GM12878 (cell line): ENCODE measurements around the gene ELAVL4. TPM values are rescaled to one million over a fixed set of nuclear protein-coding genes. Genes with fewer than 3 reads are reported as not detected.

Experiments used
- ATAC-seq: fragments of 200-7000 bp; cut with Tn5 transposase; 3 replicates; pipeline ENCODE4 v1.9.1; 2020; ENCODE audit warnings: mild to moderate bottlenecking, moderate library complexity
- BruUV-seq: library from RNA; stranded (reverse); fragments of 400-500 nt; replicated peaks from 2 replicates; lab custom pipeline; 2021; lab: Mats Ljungman, UMichigan
- CTCF ChIA-PET: fragments of 300-600 bp; sonication (Branson Sonifier 250); formaldehyde crosslinking; extraction: SDS; loops from one replicate; lab custom pipeline; 2021; ENCODE audit warnings: inconsistent platforms; lab: Yijun Ruan, JAX
- POLR2A ChIA-PET: fragments of 350-600 bp; formaldehyde crosslinking; extraction: SDS; loops from one replicate; lab custom pipeline; 2021; ENCODE audit warnings: inconsistent platforms; lab: Charles Lee
- RAD21 ChIA-PET: fragments of 300-600 bp; sonication (Branson Sonifier 250); formaldehyde crosslinking; loops from one replicate; lab custom pipeline; 2023; ENCODE audit warnings: antibody characterized with exemption; ENCODE audit not compliant: unreplicated experiment; lab: Charles Lee
- SMC1A ChIA-PET: fragments of 300-600 bp; sonication (Branson Sonifier 250); formaldehyde crosslinking; loops from one replicate; lab custom pipeline; 2023; ENCODE audit not compliant: unreplicated experiment, uncharacterized antibody; lab: Charles Lee
- DNase-seq: peaks from one replicate; pipeline ENCODE4 v3.0.0-alpha.2; 2011; ENCODE audit warnings: low read depth, low spot score
- FAIRE-seq: peaks from 3 replicates; lab custom pipeline; 2011; peaks lifted over from hg19 to GRCh38; lab: Jason Lieb, UNC
- H2AFZ ChIP-seq: 2 replicates; pipeline ENCODE4 v1.6.0; 2011; ENCODE audit warnings: low read depth, low read length, control low read depth; ENCODE audit not compliant: control insufficient read depth
- H3K27ac ChIP-seq: 2 replicates; pipeline ENCODE4 v1.5.1; 2011; ENCODE audit warnings: control low read depth; ENCODE audit not compliant: control insufficient read depth, insufficient read depth
- H3K27me3 ChIP-seq, 2 experiments: replicated peaks in 1 of 2; 2 replicates each; pipeline versions ENCODE4 v1.6.0 to v1.6.1; 2011; ENCODE audit warnings: low read length in 1 of 2; ENCODE audit not compliant: control insufficient read depth in 2 of 2, insufficient read depth in 2 of 2
- H3K36me3 ChIP-seq, 2 experiments: 2 replicates each; pipeline ENCODE4 v1.5.1; 2011; ENCODE audit warnings: low read length in 1 of 2; ENCODE audit not compliant: control insufficient read depth in 2 of 2, insufficient read depth in 2 of 2
- H3K4me1 ChIP-seq: 2 replicates; pipeline ENCODE4 v1.6.1; 2011; ENCODE audit warnings: mild to moderate bottlenecking, low read length, moderate library complexity, mixed read lengths; ENCODE audit not compliant: control insufficient read depth, insufficient read depth
- H3K4me2 ChIP-seq: 2 replicates; pipeline ENCODE4 v1.6.0; 2011; ENCODE audit warnings: control low read depth; ENCODE audit not compliant: control insufficient read depth, insufficient read depth
- H3K4me3 ChIP-seq: fragments of 200-600 bp; sonication (generic); 2 replicates; pipeline ENCODE4 v1.5.1; 2016
- H3K79me2 ChIP-seq: 2 replicates; pipeline ENCODE4 v1.6.0; 2011; ENCODE audit warnings: low read length; ENCODE audit not compliant: control insufficient read depth, insufficient read depth
- H3K9ac ChIP-seq: 2 replicates; pipeline ENCODE4 v1.8.0; 2011; ENCODE audit warnings: low read length, control low read depth, mixed read lengths; ENCODE audit not compliant: control insufficient read depth, insufficient read depth
- H3K9me3 ChIP-seq: replicated peaks from 3 replicates; pipeline ENCODE4 v1.5.1; 2011; ENCODE audit warnings: mild to moderate bottlenecking, low read length; ENCODE audit not compliant: control insufficient read depth, insufficient read depth
- H4K20me1 ChIP-seq: 2 replicates; pipeline ENCODE4 v1.6.0; 2011; ENCODE audit not compliant: control insufficient read depth, insufficient read depth
- BCL11A ChIP-seq: IDR thresholded peaks from 2 replicates; pipeline ENCODE4 v1.6.1; 2011; ENCODE audit warnings: low read depth, low read length
- BRCA1 ChIP-seq: IDR thresholded peaks from 2 replicates; pipeline ENCODE4 v1.6.1; 2011; ENCODE audit warnings: low read depth, low read length, improper control_type of control experiment
- HDAC2 ChIP-seq: fragments of 200-600 bp; sonication (generic); IDR thresholded peaks from 2 replicates; pipeline ENCODE4 v1.6.1; 2017
- IRF4 ChIP-seq: IDR thresholded peaks from 2 replicates; pipeline ENCODE4 v1.6.1; 2011; ENCODE audit warnings: low read depth, low read length
- MXI1 ChIP-seq: fragments of 150-350 bp; IDR thresholded peaks from 2 replicates; pipeline ENCODE4 v1.6.1; 2011; ENCODE audit warnings: low read depth, mild to moderate bottlenecking, inconsistent platforms, low read length, improper control_type of control experiment
- NFXL1 ChIP-seq: fragments of 450-650 bp; IDR thresholded peaks from 2 replicates; pipeline ENCODE4 v1.6.1; 2017; ENCODE audit warnings: antibody characterized with exemption, mild to moderate bottlenecking, borderline replicate concordance
- SIX5 ChIP-seq: IDR thresholded peaks from 2 replicates; pipeline ENCODE4 v1.6.1; 2011; ENCODE audit warnings: mild to moderate bottlenecking, low read depth, low read length, moderate library complexity; ENCODE audit not compliant: severe bottlenecking
- SREBF1 ChIP-seq: IDR thresholded peaks from 2 replicates; pipeline ENCODE4 v1.6.1; 2012; ENCODE audit warnings: mild to moderate bottlenecking, low read length
- STAT3 ChIP-seq: IDR thresholded peaks from 2 replicates; pipeline ENCODE4 v1.6.1; 2011; ENCODE audit warnings: low read depth, low read length, improper control_type of control experiment
- ZNF207 ChIP-seq: fragments of 450-650 bp; IDR thresholded peaks from 2 replicates; pipeline ENCODE4 v1.6.1; 2014; ENCODE audit warnings: antibody characterized with exemption, mild to moderate bottlenecking, borderline replicate concordance
- WGBS: methylation state at CpG from one replicate; pipeline ENCODE4 v1.1.6; 2016; ENCODE audit warnings: low lambda C conversion rate; ENCODE audit not compliant: insufficient replicate concordance, insufficient coverage; ENCODE audit errors: missing lambda C conversion rate; 5-methylcytosine and 5-hydroxymethylcytosine counted together
- in situ Hi-C: fragments of 300-500 bp; cut with MboI; formaldehyde crosslinking; loops from 9 replicates; pipeline ENCODE4 v1.14.3; 2018; ENCODE audit warnings: mixed read lengths
- intact Hi-C: fragments of 100-400 bp; cut with micrococcal nuclease; formaldehyde crosslinking; loops from one replicate; pipeline ENCODE4 v1.14.2; 2022; ENCODE audit not compliant: unreplicated experiment
- polyA plus RNA-seq, 11 experiments: library from polyadenylated mRNA; depleted of rRNA in 4 of 11; unstranded in 6 of 11; stranded (reverse) in 5 of 11; fragments of >200 nt; fragmentation: Nextera tagmentation in 4 of 11; fragmentation: Illumina TruSeq in 1 of 11; extraction: Ambion mirVana in 4 of 11; extraction: Trizol in 1 of 11; gene quantifications; 1 replicate in 1 of 11; 2 replicates in 10 of 11; pipeline versions ENCODE4 v1.2.1 to v1.2.3, GENCODE V29; 2011 to 2016; ENCODE audit warnings: inconsistent platforms in 2 of 11, missing spikeins in 2 of 11, low read depth in 1 of 11
- total RNA-seq, 4 experiments: library from RNA; depleted of rRNA in 3 of 4; stranded (reverse); fragments of >200 nt in 3 of 4; fragmentation: Illumina TruSeq in 1 of 4; extraction: Trizol in 1 of 4; gene quantifications; 2 replicates each; pipeline versions ENCODE4 v1.2.1 to v1.2.3, GENCODE V29; 2013 to 2021
- TF ChIP-seq, protein P1 (sequence below): IDR thresholded peaks from 2 replicates; pipeline ENCODE4 v1.6.1; 2012; ENCODE audit warnings: low read depth, low read length, improper control_type of control experiment
- TF ChIP-seq, protein P2 (sequence below): fragments of 450-650 bp; formaldehyde crosslinking; IDR thresholded peaks from 2 replicates; pipeline ENCODE4 v1.5.0; 2022; ENCODE audit warnings: mild to moderate bottlenecking, missing genetic modification characterization
- TF ChIP-seq, protein P3 (sequence below): fragments of 450-650 bp; conservative IDR thresholded peaks from 2 replicates; pipeline ENCODE4 v1.6.1; 2017; ENCODE audit warnings: mild to moderate bottlenecking, moderate library complexity

ELAVL4 gene
- total and polyA plus RNA-seq, 10 of the 15 experiments (the other 5 are each of a cell fraction or from before 2014, with no cell fraction given): 0.10 to 0.53 (median 0.17) TPM; not detected in 6

DNA sequence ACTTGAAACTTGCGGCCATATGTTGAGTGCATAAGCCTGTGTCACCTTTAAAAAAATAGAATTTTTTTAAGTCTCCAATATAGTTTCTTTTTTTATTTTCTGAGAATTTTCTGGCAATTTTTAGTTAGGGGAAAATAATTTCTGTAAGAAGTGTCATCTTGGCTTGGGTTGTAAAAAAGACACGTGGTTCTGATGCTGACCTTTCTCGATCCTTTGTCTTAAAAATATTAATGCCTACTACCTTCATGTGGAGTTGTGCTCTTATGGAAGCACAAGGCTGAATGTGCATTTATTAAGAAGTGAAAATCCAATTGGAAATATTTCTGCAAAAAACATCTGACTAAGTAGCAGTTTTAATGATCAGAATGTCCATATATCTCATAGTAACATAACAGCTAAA lies 3.5 kb downstream of the ELAVL4 start:
- Histone ChIP-seq H3K27me3 (no peaks in the 10 kb centered on the region; a peak in 3 of 4 replicates), H4K20me1 (no peaks in the 10 kb centered on the region), H3K9ac (no peak overlapping the region), H3K4me1 (peaks cover 4% of the 10 kb centered on the region; the same call in 1 of the 2 replicates), H3K9me3 (no peaks in the 10 kb centered on the region), H3K4me3 (no peak overlapping the region), H3K36me3 (no peaks in the 10 kb centered on the region), H2AFZ (no peak overlapping the region), H3K4me2 (no peak overlapping the region), H3K79me2 (no peaks in the 10 kb centered on the region), H3K27ac (no peak overlapping the region)
- ChIA-PET CTCF (interaction anchor here (0.7 kb wide), 1 partner anchor 160 kb away, joined by 3 read pairs; no protein-coding TSS in a partner anchor), RAD21 (no interaction called here), POLR2A (no interaction called here), SMC1A (no interaction called here)
- DNase-seq (no peak), FAIRE-seq (no peak), ATAC-seq (no peak)
- TF ChIP-seq, protein P1, sequence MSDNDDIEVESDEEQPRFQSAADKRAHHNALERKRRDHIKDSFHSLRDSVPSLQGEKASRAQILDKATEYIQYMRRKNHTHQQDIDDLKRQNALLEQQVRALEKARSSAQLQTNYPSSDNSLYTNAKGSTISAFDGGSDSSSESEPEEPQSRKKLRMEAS: no peak
- TF ChIP-seq ZNF207 (no peak), MXI1 (no peak), STAT3 (no peak), BCL11A (no peak)
- no TSS peak for BruUV-seq
- intact Hi-C loops: no loop called here
- in situ Hi-C loops: no loop called here
- WGBS: 50% methylated on average over 3 of the region's 3 CpGs

DNA sequence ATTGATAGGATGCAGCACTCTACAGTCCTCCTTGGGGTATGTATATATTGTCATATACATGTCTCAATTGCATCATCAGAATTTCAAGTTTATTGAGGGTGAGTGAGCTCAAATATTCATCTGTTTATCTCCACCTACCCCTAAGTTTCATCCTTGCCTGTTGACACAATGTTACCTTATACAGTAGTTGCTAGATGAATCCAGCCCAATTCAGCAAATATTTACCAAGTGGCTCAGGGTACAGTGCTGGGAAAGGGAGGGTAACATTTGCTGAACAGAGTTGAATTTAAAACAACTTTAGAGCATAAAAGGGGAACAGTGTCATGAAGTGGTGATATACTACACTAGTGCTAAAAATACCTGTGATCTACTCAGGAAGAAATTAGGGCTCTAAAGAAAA lies 14.4 kb downstream of the ELAVL4 start:
- H4K20me1 ChIP-seq: no peaks in the 10 kb centered on the region
- no peaks in the 10 kb centered on the region for H3K9me3 ChIP-seq
- no peaks in the 10 kb centered on the region for H3K36me3 ChIP-seq
- ChIA-PET SMC1A (interaction anchor here (1.7 kb wide), 1 partner anchor 26 kb away, joined by 4 read pairs; no protein-coding TSS in a partner anchor), RAD21 (no interaction called here), CTCF (no interaction called here), POLR2A (no interaction called here)
- no peaks in the 10 kb centered on the region for H3K4me1 ChIP-seq
- DNase-seq: no peak
- no peaks in the 10 kb centered on the region for H3K79me2 ChIP-seq
- no peaks in the 10 kb centered on the region; a peak in 1 of 4 replicates for H3K27me3 ChIP-seq
- H3K4me3 ChIP-seq: no peak overlapping the region
- no peak overlapping the region for H3K9ac ChIP-seq
- H3K4me2 ChIP-seq: no peak overlapping the region
- intact Hi-C loops: no loop called here
- no peak overlapping the region for H2AFZ ChIP-seq
- no peak overlapping the region for H3K27ac ChIP-seq
- in situ Hi-C loops: no loop called here
- ATAC-seq: no peak
- no TSS peak for BruUV-seq
- FAIRE-seq: no peak
- TF ChIP-seq SREBF1 (no peak), BRCA1 (no peak), HDAC2 (no peak), ZNF207 (no peak), NFXL1 (no peak), IRF4 (no peak), MXI1 (no peak), SIX5 (no peak)
- TF ChIP-seq, protein P2, sequence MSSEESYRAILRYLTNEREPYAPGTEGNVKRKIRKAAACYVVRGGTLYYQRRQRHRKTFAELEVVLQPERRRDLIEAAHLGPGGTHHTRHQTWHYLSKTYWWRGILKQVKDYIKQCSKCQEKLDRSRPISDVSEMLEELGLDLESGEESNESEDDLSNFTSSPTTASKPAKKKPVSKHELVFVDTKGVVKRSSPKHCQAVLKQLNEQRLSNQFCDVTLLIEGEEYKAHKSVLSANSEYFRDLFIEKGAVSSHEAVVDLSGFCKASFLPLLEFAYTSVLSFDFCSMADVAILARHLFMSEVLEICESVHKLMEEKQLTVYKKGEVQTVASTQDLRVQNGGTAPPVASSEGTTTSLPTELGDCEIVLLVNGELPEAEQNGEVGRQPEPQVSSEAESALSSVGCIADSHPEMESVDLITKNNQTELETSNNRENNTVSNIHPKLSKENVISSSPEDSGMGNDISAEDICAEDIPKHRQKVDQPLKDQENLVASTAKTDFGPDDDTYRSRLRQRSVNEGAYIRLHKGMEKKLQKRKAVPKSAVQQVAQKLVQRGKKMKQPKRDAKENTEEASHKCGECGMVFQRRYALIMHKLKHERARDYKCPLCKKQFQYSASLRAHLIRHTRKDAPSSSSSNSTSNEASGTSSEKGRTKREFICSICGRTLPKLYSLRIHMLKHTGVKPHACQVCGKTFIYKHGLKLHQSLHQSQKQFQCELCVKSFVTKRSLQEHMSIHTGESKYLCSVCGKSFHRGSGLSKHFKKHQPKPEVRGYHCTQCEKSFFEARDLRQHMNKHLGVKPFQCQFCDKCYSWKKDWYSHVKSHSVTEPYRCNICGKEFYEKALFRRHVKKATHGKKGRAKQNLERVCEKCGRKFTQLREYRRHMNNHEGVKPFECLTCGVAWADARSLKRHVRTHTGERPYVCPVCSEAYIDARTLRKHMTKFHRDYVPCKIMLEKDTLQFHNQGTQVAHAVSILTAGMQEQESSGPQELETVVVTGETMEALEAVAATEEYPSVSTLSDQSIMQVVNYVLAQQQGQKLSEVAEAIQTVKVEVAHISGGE: no peak
- TF ChIP-seq, protein P3, sequence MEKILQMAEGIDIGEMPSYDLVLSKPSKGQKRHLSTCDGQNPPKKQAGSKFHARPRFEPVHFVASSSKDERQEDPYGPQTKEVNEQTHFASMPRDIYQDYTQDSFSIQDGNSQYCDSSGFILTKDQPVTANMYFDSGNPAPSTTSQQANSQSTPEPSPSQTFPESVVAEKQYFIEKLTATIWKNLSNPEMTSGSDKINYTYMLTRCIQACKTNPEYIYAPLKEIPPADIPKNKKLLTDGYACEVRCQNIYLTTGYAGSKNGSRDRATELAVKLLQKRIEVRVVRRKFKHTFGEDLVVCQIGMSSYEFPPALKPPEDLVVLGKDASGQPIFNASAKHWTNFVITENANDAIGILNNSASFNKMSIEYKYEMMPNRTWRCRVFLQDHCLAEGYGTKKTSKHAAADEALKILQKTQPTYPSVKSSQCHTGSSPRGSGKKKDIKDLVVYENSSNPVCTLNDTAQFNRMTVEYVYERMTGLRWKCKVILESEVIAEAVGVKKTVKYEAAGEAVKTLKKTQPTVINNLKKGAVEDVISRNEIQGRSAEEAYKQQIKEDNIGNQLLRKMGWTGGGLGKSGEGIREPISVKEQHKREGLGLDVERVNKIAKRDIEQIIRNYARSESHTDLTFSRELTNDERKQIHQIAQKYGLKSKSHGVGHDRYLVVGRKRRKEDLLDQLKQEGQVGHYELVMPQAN: no peak
